ENCODE results near the gene CYS1. TPM values are rescaled to one million over a fixed set of nuclear protein-coding genes. Genes with fewer than 3 reads are reported as not detected.

Gene CYS1
- total and polyA plus RNA-seq, 2 of the 13 experiments (the other 11 are each of a cell fraction or from before 2014, with no cell fraction given) = 0.04 TPM; not detected in 1

- TF ChIP-seq ZBTB2 (CRISPR knock-in tag; IDR thresholded peaks at IDR 0.05; ENCODE audit: low read depth) (no peak), ZNF256 (CRISPR knock-in tag; conservative IDR thresholded peaks at IDR 0.05) (no peak), ZMAT3 (CRISPR knock-in tag; conservative IDR thresholded peaks at IDR 0.05) (no peak), MLXIP (CRISPR knock-in tag; IDR thresholded peaks at IDR 0.05; ENCODE audit: borderline replicate concordance) (no peak), CEBPZ (IDR thresholded peaks at IDR 0.05; ENCODE audit: low read length) (no peak), ZNF484 (CRISPR knock-in tag; IDR thresholded peaks at IDR 0.05; ENCODE audit: borderline replicate concordance, low read depth) (no peak), RFXAP (CRISPR knock-in tag; IDR thresholded peaks at IDR 0.05; ENCODE audit: borderline replicate concordance) (no peak), CENPX (CRISPR knock-in tag; IDR thresholded peaks at IDR 0.05) (no peak), TFDP2 (CRISPR knock-in tag; IDR thresholded peaks at IDR 0.05) (no peak), MYC (CRISPR knock-in tag; IDR thresholded peaks at IDR 0.05; ENCODE audit: borderline replicate concordance) (0 out of 2 replicates have a peak, but pooled peaks have one; percentile 10), BATF2 (CRISPR knock-in tag; IDR thresholded peaks at IDR 0.05) (no peak), ZNF354B (CRISPR knock-in tag; IDR thresholded peaks at IDR 0.05) (no peak), KDM1A (CRISPR knock-in tag; IDR thresholded peaks at IDR 0.05) (no peak), SRY (CRISPR knock-in tag; IDR thresholded peaks at IDR 0.05) (no peak), HNF4A (CRISPR knock-in tag; IDR thresholded peaks at IDR 0.05) (peak; percentile 42), GABPB1 (CRISPR knock-in tag; IDR thresholded peaks at IDR 0.05) (0 out of 2 replicates have a peak, but pooled peaks have one; percentile 13), ZNF569 (CRISPR knock-in tag; IDR thresholded peaks at IDR 0.05; ENCODE audit: borderline replicate concordance) (no peak)
- TF ChIP-seq, protein P1, sequence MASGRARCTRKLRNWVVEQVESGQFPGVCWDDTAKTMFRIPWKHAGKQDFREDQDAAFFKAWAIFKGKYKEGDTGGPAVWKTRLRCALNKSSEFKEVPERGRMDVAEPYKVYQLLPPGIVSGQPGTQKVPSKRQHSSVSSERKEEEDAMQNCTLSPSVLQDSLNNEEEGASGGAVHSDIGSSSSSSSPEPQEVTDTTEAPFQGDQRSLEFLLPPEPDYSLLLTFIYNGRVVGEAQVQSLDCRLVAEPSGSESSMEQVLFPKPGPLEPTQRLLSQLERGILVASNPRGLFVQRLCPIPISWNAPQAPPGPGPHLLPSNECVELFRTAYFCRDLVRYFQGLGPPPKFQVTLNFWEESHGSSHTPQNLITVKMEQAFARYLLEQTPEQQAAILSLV (CRISPR knock-in tag; IDR thresholded peaks at IDR 0.05; ENCODE audit: borderline replicate concordance) = 0 out of 2 replicates have a peak, but pooled peaks have one; percentile 37
Observed at GRCh38 chr2:10059552-10060335, 20.5 kb downstream of the CYS1 start (continued).

Data from HepG2 (cell line).